Measurements from ENCODE around the gene HYLS1.

DNA sequence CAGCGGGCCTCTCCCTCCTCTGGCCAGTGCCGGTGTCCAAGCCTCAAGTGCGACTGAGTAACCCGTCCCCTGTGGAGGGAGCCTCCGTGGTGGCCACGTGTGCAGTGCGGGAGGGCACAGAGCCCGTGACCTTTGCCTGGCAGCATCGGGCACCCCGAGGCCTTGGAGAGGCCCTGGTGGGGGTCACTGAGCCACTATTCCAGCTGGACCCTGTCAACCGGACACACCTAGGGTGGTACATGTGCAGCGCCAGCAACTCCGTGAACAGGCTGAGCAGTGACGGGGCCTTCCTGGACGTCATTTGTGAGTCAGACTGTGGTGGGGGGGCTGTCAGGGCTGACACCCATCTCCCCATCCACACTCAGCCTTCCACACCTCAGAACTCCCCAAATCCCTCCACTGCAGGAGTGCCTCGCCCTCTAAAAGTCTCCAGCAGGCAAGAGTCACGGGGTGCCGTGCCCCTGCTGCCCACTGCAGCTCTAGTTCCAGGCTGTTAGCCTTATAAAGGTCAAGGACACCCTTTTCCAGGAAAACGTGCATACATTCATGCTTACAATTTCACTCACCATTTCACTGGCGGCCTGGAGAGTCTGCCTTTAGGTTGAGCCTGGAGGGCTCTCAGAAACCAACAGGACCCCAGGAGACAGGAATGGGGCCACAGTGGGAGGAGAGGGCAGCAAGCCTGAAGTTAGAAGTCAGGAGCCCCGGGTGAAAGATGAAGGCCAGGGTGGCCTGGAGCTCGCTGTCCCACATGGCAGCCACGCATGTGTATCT, 61.0 kb downstream of the HYLS1 start:
- TF ChIP-seq POLR2AphosphoS5 (IDR thresholded peaks at IDR 0.05) = no peak
- no peak for TF ChIP-seq POLR2A (IDR thresholded peaks at IDR 0.05)
- TF ChIP-seq, protein P1, sequence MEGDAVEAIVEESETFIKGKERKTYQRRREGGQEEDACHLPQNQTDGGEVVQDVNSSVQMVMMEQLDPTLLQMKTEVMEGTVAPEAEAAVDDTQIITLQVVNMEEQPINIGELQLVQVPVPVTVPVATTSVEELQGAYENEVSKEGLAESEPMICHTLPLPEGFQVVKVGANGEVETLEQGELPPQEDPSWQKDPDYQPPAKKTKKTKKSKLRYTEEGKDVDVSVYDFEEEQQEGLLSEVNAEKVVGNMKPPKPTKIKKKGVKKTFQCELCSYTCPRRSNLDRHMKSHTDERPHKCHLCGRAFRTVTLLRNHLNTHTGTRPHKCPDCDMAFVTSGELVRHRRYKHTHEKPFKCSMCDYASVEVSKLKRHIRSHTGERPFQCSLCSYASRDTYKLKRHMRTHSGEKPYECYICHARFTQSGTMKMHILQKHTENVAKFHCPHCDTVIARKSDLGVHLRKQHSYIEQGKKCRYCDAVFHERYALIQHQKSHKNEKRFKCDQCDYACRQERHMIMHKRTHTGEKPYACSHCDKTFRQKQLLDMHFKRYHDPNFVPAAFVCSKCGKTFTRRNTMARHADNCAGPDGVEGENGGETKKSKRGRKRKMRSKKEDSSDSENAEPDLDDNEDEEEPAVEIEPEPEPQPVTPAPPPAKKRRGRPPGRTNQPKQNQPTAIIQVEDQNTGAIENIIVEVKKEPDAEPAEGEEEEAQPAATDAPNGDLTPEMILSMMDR (IDR thresholded peaks at IDR 0.05) = no peak
